SK-N-SH (cell line): ENCODE results near the gene CST9L. TPM values are rescaled to one million over a fixed set of nuclear protein-coding genes. Genes with fewer than 3 reads are reported as not detected.
"Not testable (repeated sequence)": the region's sequence is repeated elsewhere in the genome, so short reads cannot be mapped to it uniquely, and the experiment has no call there.

ENCODE experiments used
- CTCF ChIA-PET: fragments of 300-600, 350-600 bp; formaldehyde crosslinking; extraction: SDS; loops from one replicate; lab custom pipeline; 2021; lab: Yijun Ruan, JAX
- POLR2A ChIA-PET: fragments of 350-600 bp; sonication (Branson Sonifier 250); formaldehyde crosslinking; extraction: SDS; loops from one replicate; lab custom pipeline; 2020; ENCODE audit warnings: antibody characterized with exemption, inconsistent platforms; lab: Yijun Ruan, JAX
- DNase-seq: peaks from one replicate; pipeline ENCODE4 v3.0.0; 2012
- H2AFZ ChIP-seq: fragments of 200-600 bp; sonication (generic); 2 replicates; pipeline ENCODE4 v1.8.1; 2016; ENCODE audit warnings: antibody characterized with exemption, mild to moderate bottlenecking, low read depth
- H3F3A ChIP-seq: fragments of 200-600 bp; sonication (generic); replicated peaks from 2 replicates; pipeline ENCODE3; 2016; ENCODE audit warnings: antibody characterized with exemption, mild to moderate bottlenecking; ENCODE audit not compliant: insufficient read depth
- H3K27ac ChIP-seq, 2 experiments: fragments of 200-500 bp in 1 of 2; fragments of 200-600 bp in 1 of 2; sonication (Bioruptor generic) in 1 of 2; sonication (generic), shearing (Covaris generic) in 1 of 2; 2 replicates each; pipeline versions ENCODE4 v1.5.1 to v1.6.1; 2014 to 2016; ENCODE audit warnings: low read depth in 2 of 2, inconsistent platforms in 1 of 2, low read length in 1 of 2, mild to moderate bottlenecking in 1 of 2, mixed read lengths in 1 of 2
- H3K27me3 ChIP-seq: fragments of 200-600 bp; sonication (generic), shearing (Covaris generic); 2 replicates; pipeline ENCODE4 v1.6.1; 2016; ENCODE audit warnings: mixed run types; ENCODE audit not compliant: insufficient read depth
- H3K36me3 ChIP-seq, 2 experiments: fragments of 200-500 bp in 1 of 2; fragments of 200-600 bp in 1 of 2; sonication (Bioruptor generic) in 1 of 2; sonication (generic) in 1 of 2; replicated peaks in 1 of 2; 2 replicates each; pipeline versions ENCODE3 to v1.5.1; 2014 to 2016; ENCODE audit warnings: low read length in 1 of 2, mild to moderate bottlenecking in 1 of 2; ENCODE audit not compliant: insufficient read depth in 2 of 2, control insufficient read depth in 1 of 2
- H3K4me1 ChIP-seq, 2 experiments: fragments of 200-500 bp in 1 of 2; fragments of 200-600 bp in 1 of 2; sonication (Bioruptor generic) in 1 of 2; sonication (generic), shearing (Covaris generic) in 1 of 2; 2 replicates each; pipeline versions ENCODE4 v1.5.1 to v1.6.1; 2014 to 2016; ENCODE audit warnings: low read depth in 1 of 2, low read length in 1 of 2, mixed run types in 1 of 2; ENCODE audit not compliant: insufficient read depth in 2 of 2, control insufficient read depth in 1 of 2
- H3K4me2 ChIP-seq: fragments of 200-600 bp; sonication (generic), shearing (Covaris generic); 2 replicates; pipeline ENCODE4 v1.6.1; 2017; ENCODE audit warnings: mixed run types
- H3K4me3 ChIP-seq, 2 experiments: fragments of 200-500 bp in 1 of 2; fragments of 200-600 bp in 1 of 2; sonication (Bioruptor generic) in 1 of 2; sonication (generic), shearing (Covaris generic) in 1 of 2; 2 replicates each; pipeline versions ENCODE4 v1.5.1 to v1.8.1; 2014 to 2016; ENCODE audit warnings: low read depth in 2 of 2, inconsistent platforms in 1 of 2, low read length in 1 of 2, mild to moderate bottlenecking in 1 of 2, mixed read lengths in 1 of 2, moderate library complexity in 1 of 2
- H3K79me2 ChIP-seq: fragments of 200-600 bp; sonication (generic); 2 replicates; pipeline ENCODE4 v1.8.1; 2017; ENCODE audit warnings: mild to moderate bottlenecking; ENCODE audit not compliant: insufficient read depth
- H3K9ac ChIP-seq: fragments of 200-600 bp; sonication (generic); 2 replicates; pipeline ENCODE4 v1.6.1; 2017; ENCODE audit warnings: mixed run types
- H3K9me2 ChIP-seq: fragments of 200-600 bp; sonication (generic); 2 replicates; pipeline ENCODE4 v1.6.1; 2017; ENCODE audit warnings: mixed run types
- H3K9me3 ChIP-seq: fragments of 200-600 bp; sonication (generic); 2 replicates; pipeline ENCODE4 v1.6.1; 2017; ENCODE audit warnings: mixed run types, mild to moderate bottlenecking, moderate library complexity
- H4K20me1 ChIP-seq: fragments of 200-600 bp; sonication (generic); 2 replicates; pipeline ENCODE4 v1.6.1; 2017; ENCODE audit warnings: mild to moderate bottlenecking, mixed run types; ENCODE audit not compliant: insufficient read depth
- CTCF ChIP-seq: fragments of 200-600 bp; sonication (generic); IDR thresholded peaks from 2 replicates; pipeline ENCODE4 v1.6.1; 2017; ENCODE audit warnings: antibody characterized with exemption, mild to moderate bottlenecking, moderate library complexity
- EP300 ChIP-seq, 2 experiments: IDR thresholded peaks; 2 replicates each; pipeline versions ENCODE4 v1.4.0 to v1.6.1; 2012; ENCODE audit warnings: borderline replicate concordance in 1 of 2, low read depth in 1 of 2, low read length in 1 of 2
- EZH2phosphoT487 ChIP-seq: fragments of 200-600 bp; sonication (generic); IDR thresholded peaks from 2 replicates; pipeline ENCODE4 v1.6.1; 2017; ENCODE audit warnings: low read depth, mixed run types, mild to moderate bottlenecking, antibody characterized with exemption, moderate library complexity, borderline replicate concordance
- FOXJ3 ChIP-seq: sonication (generic); formaldehyde crosslinking; IDR thresholded peaks from 2 replicates; pipeline ENCODE4 v1.5.1; 2020; ENCODE audit warnings: mild to moderate bottlenecking, missing genetic modification reagents
- GABPA ChIP-seq: IDR thresholded peaks from 2 replicates; pipeline ENCODE4 v1.4.0; 2012; ENCODE audit warnings: low read depth, mild to moderate bottlenecking
- JUND ChIP-seq: IDR thresholded peaks from 2 replicates; pipeline ENCODE4 v1.4.0; 2012
- MEF2A ChIP-seq: IDR thresholded peaks from 2 replicates; pipeline ENCODE4 v1.4.0; 2012; ENCODE audit warnings: low read depth, borderline replicate concordance
- NFIC ChIP-seq: IDR thresholded peaks from 2 replicates; pipeline ENCODE4 v1.4.0; 2012; ENCODE audit warnings: borderline replicate concordance
- NRF1 ChIP-seq: IDR thresholded peaks from 2 replicates; pipeline ENCODE4 v1.6.1; 2012; ENCODE audit warnings: low read depth, mild to moderate bottlenecking, low read length
- POLR2AphosphoS5 ChIP-seq: IDR thresholded peaks from 2 replicates; pipeline ENCODE4 v1.6.1; 2012; ENCODE audit warnings: low read depth, low read length
- RCOR1 ChIP-seq: fragments of 150-350 bp; IDR thresholded peaks from 2 replicates; pipeline ENCODE4 v1.6.1; 2017; ENCODE audit warnings: antibody characterized with exemption, low read length
- REST ChIP-seq: IDR thresholded peaks from 2 replicates; pipeline ENCODE4 v1.6.1; 2012; ENCODE audit warnings: mild to moderate bottlenecking, low read depth, low read length, moderate library complexity
- WGBS: methylation state at CpG from one replicate; pipeline ENCODE4 v1.1.6; 2017; ENCODE audit warnings: low lambda C conversion rate; 5-methylcytosine and 5-hydroxymethylcytosine counted together
- polyA plus RNA-seq, 3 experiments: library from polyadenylated mRNA; depleted of rRNA; stranded (reverse); fragments of >200 nt; gene quantifications; 2 replicates each; pipeline ENCODE4 v1.2.3, GENCODE V29; 2012

CST9L gene
- polyA plus RNA-seq, 1 of the 3 experiments (the other 2 are of a cell fraction) = not detected

- no peak for TF ChIP-seq EP300 (IDR thresholded peaks at IDR 0.05; ENCODE audit: borderline replicate concordance in 1 of 2, low read depth in 1 of 2, low read length in 1 of 2)
- TF ChIP-seq NRF1 = no peak
- no peak for TF ChIP-seq GABPA
- TF ChIP-seq MEF2A = no peak
- no peak for TF ChIP-seq JUND
Measured at GRCh38 chr20:23582293-23582692, 14.0 kb upstream of the CST9L start (continued).

- WGBS = 20% methylated on average over 4 of the region's 9 CpGs
- H2AFZ ChIP-seq, H3F3A ChIP-seq, H4K20me1 ChIP-seq, H3K27me3 ChIP-seq, H3K9ac ChIP-seq, H3K79me2 ChIP-seq, H3K4me1 ChIP-seq, H3K27ac ChIP-seq, H3K4me2 ChIP-seq, H3K4me3 ChIP-seq, H3K9me2 ChIP-seq, DNase-seq, POLR2A ChIA-PET, H3K9me3 ChIP-seq, H3K36me3 ChIP-seq: not testable (repeated sequence)
- CTCF ChIA-PET = interaction anchor here (1.2 kb wide), 1 partner anchor 12 kb away, joined by 3 read pairs; no protein-coding TSS in a partner anchor
Measured at GRCh38 chr20:23581833-23582232, 13.5 kb upstream of the CST9L start.

GRCh38 chr20:23574977-23575376 lies 6.7 kb upstream of the CST9L start:
- TF ChIP-seq RCOR1 = no peak
- no peak for TF ChIP-seq NFIC
- no peak for TF ChIP-seq MEF2A
- TF ChIP-seq EP300 (IDR thresholded peaks at IDR 0.05; ENCODE audit: borderline replicate concordance in 1 of 2, low read depth in 1 of 2, low read length in 1 of 2) = no peak
- TF ChIP-seq JUND = no peak
- no peak for TF ChIP-seq EZH2phosphoT487
- no peak for TF ChIP-seq REST
- no peak for TF ChIP-seq FOXJ3 (CRISPR knock-in tag)
- no peak for TF ChIP-seq CTCF
- no peak for TF ChIP-seq POLR2AphosphoS5
- POLR2A ChIA-PET = no interaction called here
- CTCF ChIA-PET = no interaction called here

More at GRCh38 chr20:23574977-23575376, 6.7 kb upstream of the CST9L start:
- Histone ChIP-seq H3K4me2 (no peak overlapping the region), H3K27me3 (no peaks in the 10 kb centered on the region), H2AFZ (no peak overlapping the region), H3K79me2 (no peaks in the 10 kb centered on the region), H3K4me1 (no peaks in the 10 kb centered on the region), H3K9me3 (no peaks in the 10 kb centered on the region; the same call in 1 of the 2 replicates), H3K4me3 (no peak overlapping the region), H3K9ac (no peak overlapping the region), H3K9me2 (no peaks in the 10 kb centered on the region), H4K20me1 (no peaks in the 10 kb centered on the region), H3F3A (no peaks in the 10 kb centered on the region), H3K36me3 (no peaks in the 10 kb centered on the region), H3K27ac (no peak overlapping the region)
- DNase-seq = no peak
